Islet of Langerhans (tissue), 1 donor: ENCODE results near the gene VSTM2L.
"Not testable (repeated sequence)": the region's sequence is repeated elsewhere in the genome, so short reads cannot be mapped to it uniquely, and the experiment has no call there.

ENCODE experiments used
- FAIRE-seq: peaks from one replicate; lab custom pipeline; 2011; peaks lifted over from hg19 to GRCh38; lab: Jason Lieb, UNC

The VSTM2L gene

GRCh38 chr20:37939701-37940560, 37.0 kb downstream of the VSTM2L start:
- no peak for FAIRE-seq

DNA sequence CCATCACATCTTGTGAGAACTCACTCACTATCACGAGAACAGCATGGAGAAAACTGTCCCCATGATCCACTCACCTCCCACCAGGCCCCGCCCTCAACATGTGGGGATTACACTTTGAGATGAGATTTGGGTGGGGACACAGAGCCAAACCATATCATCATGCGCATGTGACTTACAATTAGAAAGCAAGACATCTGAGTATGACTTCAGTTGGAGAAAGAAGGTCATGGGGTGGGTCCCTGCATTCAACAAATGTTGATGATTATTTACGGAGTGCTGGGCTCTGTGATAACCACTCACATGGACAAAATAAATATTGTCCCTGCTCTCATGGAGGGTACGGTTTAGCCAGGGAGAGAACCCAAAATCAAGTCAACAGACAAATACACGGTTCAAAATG, 37.9 kb downstream of the VSTM2L start:
- no peak for FAIRE-seq

DNA sequence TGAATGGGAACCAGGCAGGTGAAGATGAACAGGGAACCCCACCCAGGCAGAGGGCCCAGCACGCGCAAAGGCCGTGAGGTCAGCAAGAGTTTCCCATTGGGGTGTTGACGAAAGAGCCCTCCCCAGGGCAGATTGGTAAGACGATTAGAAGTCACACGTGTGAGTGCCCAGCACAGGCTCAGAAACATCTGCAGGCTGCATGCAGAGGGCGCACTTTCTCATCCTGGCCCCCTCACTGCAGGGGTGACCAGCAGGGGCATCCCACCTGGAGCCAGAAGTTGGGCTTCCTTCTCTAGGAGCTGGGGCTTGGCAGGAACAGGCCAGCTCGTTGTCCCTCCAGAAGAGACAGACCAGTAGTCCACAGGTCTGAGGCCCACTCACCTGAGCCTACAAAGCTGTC, 38.4 kb downstream of the VSTM2L start:
- no peak for FAIRE-seq

- FAIRE-seq, result no peak
These were observed 39.1 kb downstream of the VSTM2L start for GRCh38 chr20:37941992-37942391.

- no peak for FAIRE-seq
These were observed 40.1 kb downstream of the VSTM2L start for GRCh38 chr20:37943033-37943432.

DNA sequence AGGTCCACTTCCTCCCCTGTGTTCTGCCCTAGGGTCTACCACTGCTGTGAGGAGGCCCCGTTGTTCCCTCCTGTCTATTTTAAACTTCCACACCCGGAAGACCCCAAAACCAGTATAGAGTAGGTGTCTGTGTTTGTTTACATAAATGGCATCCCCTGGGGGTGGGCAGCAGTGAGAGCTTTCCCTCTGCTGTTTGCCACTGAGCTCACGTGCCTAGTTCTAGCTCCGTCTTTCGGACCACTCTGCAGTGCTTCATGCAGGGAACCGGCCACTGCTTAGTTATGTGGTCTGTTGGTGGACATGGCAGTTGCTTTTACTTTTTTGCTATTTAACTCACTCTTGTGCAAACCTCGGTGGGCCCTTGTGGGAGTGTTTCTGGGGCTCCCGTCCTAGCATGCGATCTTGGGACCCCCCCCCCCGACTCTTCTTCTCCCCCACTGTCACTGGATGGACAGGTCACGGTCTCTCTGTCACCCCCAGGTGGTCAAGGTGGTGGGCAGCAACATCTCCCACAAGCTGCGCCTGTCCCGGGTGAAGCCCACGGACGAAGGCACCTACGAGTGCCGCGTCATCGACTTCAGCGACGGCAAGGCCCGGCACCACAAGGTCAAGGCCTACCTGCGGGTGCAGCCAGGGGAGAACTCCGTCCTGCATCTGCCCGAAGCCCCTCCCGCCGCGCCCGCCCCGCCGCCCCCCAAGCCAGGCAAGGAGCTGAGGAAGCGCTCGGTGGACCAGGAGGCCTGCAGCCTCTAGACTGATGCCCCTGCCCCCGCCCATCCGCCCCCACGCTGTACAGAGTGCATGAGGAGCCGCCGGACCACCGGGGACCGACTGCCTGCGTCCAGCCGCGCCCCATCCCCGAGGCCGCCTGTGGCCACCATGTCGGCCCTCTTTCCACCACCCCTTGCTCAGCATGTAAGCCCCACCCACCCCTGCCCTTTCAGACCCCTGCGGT, 40.9 kb downstream of the VSTM2L start:
- no peak for FAIRE-seq

- FAIRE-seq, result no peak
These were observed 41.6 kb downstream of the VSTM2L start for GRCh38 chr20:37944456-37944981.

- no peak for FAIRE-seq
These were observed 42.2 kb downstream of the VSTM2L start for GRCh38 chr20:37945091-37945547.

DNA sequence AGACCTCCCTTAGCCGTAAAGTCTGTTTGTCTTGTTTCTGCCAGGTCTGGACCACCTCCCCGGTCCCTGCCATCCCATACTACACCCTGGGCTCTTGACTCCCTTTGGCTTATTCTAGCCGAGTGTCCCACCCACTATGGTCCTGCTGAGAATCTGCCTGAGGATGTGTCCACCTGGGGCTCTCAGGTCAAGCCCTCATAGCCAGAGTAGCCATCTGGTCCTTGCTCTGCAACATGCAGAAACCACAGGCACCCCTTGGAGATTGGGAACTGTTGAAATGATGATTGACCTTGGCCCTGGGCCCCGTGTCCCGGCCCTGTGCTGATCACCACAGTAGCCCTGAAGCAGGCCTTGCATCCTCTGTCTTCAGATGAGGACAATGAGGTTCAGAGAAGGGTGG, 44.0 kb downstream of the VSTM2L start:
- FAIRE-seq, result no peak

DNA sequence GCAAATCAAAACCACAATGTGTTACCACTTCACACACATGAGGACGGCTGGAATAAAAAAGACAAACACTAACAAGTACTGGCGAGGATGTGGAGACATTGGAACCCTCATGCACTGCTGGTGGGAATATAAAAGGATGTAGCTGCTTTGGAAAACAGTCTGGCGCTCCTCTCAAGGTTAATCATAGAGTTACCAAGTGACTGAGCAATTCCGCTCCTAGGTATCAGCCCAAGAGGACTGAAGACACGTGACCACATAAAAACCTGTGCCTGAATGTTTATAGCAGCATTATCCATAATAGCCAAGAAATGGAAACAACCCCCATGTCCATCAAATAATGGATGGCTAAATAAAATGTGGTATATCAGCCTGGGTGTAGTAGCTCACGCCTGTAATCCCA, 45.0 kb downstream of the VSTM2L start:
- FAIRE-seq, result no peak

- no peak for FAIRE-seq
These were observed 46.0 kb downstream of the VSTM2L start for GRCh38 chr20:37948956-37949355.

GRCh38 chr20:37954190-37954589, 51.3 kb downstream of the VSTM2L start:
- FAIRE-seq, result no peak

- no peak for FAIRE-seq
These were observed 51.7 kb downstream of the VSTM2L start for GRCh38 chr20:37954626-37955025.

- FAIRE-seq, result no peak
These were observed 52.6 kb downstream of the VSTM2L start for GRCh38 chr20:37955511-37955910.

DNA sequence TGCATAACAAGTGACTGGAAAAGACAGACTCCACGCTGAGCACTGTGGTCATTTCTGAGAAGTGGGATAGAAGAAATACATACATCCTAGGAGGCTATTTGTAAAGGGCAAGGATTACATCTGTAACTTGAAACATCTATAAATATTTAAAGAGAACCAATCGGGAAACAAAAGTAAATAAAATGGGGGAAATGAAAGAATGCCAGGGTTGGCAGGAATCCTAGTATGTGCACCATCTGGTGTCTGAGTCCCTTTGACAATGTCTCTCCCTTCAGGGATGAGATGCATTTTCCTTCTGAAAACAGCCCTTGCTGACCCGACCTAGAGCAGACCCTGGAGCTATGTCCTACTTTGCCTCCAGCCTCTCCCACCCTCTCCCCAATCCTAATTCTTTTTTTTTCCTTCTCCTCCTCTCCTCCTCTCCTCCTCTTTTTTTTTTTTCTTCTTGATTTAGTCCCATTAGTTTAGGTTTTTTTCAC, 53.2 kb downstream of the VSTM2L start:
- FAIRE-seq, result no peak

DNA sequence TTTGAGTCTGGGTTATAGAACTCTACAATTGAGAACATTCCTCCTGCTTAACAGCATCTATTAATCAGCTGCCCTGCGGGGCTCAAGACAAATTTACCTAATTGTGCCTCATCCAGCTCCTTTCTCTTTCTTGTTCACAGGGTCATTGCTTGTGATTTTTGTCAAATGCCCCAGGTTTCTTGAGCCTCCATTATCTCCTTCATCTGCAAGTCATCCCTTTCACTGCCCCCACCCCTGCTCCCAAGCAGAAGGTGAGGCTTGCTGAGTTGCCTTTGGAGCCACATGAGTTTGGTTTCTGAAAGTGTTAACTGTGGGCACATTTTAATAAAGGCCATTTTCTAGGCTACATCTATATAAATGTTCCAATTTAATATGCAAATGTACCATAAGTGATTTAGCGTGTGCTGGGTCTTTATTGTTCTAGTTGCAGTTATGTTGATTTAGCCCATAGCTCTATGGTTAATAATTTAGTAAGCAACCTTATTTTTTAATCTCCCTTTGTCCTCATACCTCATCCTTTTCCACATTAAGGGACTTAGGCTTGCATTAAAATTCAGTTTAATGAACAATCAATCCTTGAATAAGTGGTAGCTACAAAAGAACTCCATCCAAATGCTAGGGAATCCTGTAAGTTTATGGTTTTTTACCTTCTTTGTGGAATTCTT, 56.1 kb downstream of the VSTM2L start:
- no peak for FAIRE-seq

GRCh38 chr20:37961066-37961465, 58.1 kb downstream of the VSTM2L start:
- no peak for FAIRE-seq

GRCh38 chr20:37963483-37963882, 60.6 kb downstream of the VSTM2L start:
- FAIRE-seq, result not testable (repeated sequence)

GRCh38 chr20:37968841-37969401, 66.0 kb downstream of the VSTM2L start:
- FAIRE-seq, result no peak

DNA sequence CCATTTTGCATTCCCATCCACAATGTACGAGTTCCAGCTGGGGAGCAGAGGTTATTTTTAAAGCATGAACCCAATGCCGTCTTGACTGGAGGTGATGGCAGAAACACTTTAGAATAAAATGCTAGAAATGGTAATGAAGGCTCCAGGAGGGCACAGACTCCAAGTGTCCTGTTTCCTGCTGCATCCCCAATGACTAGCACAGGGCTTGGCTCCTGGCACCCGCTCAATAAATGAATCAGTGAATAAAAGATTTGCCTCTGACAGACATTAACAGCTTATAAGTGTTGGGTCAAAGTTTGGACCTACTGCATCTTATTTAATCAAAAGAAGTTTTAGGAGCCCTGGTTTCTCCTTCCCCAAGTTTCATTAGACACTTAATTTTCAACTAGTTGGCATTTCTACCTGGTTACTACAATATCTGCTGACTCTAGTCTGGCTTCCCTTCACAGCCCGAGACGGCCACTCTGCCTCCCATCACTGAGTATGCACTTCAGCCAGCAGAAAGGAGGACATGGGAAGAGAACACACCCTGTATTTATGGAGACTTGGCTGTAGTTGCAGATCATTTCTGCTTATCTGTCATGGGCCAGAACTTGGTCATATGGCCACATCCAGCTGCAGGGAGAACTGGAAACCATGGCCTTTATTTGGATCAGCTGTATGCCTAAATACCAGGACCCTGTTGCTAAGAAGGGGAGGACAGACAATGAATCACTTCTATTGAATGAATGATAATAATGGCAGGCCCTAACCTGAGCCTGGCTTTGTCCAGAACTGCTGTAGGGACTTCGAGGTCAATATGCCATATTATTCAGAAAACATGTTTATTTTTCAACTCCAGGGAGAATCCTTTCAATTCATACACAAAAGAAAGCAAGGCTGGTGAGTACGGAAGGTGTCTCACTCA, 67.3 kb downstream of the VSTM2L start:
- FAIRE-seq, result no peak

DNA sequence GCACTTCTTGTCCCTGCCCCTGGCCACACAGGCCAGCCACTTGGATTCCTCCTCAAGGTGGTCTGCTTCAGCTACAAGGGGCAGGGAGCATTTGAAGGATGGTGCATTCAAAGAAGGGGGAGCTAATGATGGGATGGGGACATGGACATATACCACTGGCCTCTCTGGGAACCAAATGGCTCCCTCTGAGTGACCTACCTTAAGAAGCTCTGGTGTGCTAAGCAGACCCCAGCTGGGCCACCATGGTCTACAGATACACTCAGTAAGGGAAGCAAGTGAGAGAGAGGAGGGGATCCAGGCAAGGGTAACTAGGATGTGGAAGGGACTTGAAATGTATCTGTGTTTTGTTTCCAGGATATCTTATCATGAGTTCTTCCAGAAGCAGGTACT, 67.9 kb downstream of the VSTM2L start:
- FAIRE-seq, result no peak
